Gastrocnemius medialis (tissue), 4 donors: ENCODE results near the gene GHRH.

Experiments
- CTCF ChIP-seq, 5 experiments: fragments of 450-650 bp in 3 of 5; fragments of 200-600 bp in 2 of 5; sonication (generic) in 2 of 5; IDR thresholded peaks in 4 of 5; conservative IDR thresholded peaks in 1 of 5; 1 replicate in 4 of 5; 2 replicates in 1 of 5; pipeline ENCODE4 v1.5.1; 2016 to 2019; ENCODE audit warnings: antibody characterized with exemption in 5 of 5, mild to moderate bottlenecking in 3 of 5, moderate library complexity in 3 of 5
- POLR2A ChIP-seq, 2 donors: fragments of 450-650 bp; IDR thresholded peaks; one replicate each; pipeline ENCODE4 v1.6.1; 2017; ENCODE audit warnings: antibody characterized with exemption in 2 of 2, mild to moderate bottlenecking in 2 of 2, moderate library complexity in 2 of 2

GRCh38 chr20:37242503-37242902, 19.1 kb downstream of the GHRH start:
- TF ChIP-seq CTCF (IDR thresholded peaks at IDR 0.05 in 4 of 5, conservative IDR thresholded peaks at IDR 0.05 in 1 of 5): no peak
- no peak for TF ChIP-seq POLR2A (IDR thresholded peaks at IDR 0.05)
